GM19372 (cell line): Measurements from ENCODE around the gene UBE2D2.

Source experiments
- ATAC-seq: cut with Tn5 transposase; IDR thresholded peaks from one replicate; pipeline ENCODE4 v1.9.1; 2021; ENCODE audit warnings: mild to moderate bottlenecking, low read depth, moderate library complexity; ENCODE audit not compliant: unreplicated experiment

Gene UBE2D2

GRCh38 chr5:139669662-139670368 is 108.7 kb downstream of the UBE2D2 start:
- peak; percentile 30 for ATAC-seq

DNA sequence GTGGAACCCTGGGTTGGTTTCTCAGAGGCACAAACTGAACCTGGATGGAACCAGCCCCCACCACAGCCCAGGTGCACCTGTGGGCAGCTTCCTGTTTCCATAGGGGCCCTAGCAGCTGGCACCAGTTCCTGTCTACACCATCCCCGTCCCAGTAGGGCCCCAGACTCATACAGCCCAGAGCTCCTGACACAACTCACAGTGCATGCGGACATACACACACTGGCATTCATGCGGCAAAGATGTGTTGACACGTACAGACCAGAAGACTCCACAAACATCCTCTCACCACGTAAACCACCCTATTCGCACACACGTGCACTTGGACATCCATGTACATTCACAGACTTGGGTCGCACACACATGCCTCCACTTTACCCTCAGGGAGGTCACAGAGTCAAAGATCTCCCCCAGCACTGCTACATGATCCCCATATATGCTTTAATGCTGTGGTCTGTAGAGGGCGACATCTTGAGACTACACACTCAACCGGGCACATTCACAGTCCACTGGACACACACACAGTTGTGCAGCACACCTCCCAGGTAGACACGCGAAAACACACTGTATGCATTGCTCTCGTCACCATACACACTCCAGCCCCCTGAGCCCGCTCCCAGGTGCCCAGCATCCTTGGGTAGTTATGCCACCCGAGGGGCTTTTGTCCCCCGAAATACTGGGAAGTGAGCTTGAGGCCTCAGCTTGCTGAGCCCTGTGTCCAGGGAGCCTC is 109.4 kb downstream of the UBE2D2 start:
- ATAC-seq = peak; percentile 44

DNA sequence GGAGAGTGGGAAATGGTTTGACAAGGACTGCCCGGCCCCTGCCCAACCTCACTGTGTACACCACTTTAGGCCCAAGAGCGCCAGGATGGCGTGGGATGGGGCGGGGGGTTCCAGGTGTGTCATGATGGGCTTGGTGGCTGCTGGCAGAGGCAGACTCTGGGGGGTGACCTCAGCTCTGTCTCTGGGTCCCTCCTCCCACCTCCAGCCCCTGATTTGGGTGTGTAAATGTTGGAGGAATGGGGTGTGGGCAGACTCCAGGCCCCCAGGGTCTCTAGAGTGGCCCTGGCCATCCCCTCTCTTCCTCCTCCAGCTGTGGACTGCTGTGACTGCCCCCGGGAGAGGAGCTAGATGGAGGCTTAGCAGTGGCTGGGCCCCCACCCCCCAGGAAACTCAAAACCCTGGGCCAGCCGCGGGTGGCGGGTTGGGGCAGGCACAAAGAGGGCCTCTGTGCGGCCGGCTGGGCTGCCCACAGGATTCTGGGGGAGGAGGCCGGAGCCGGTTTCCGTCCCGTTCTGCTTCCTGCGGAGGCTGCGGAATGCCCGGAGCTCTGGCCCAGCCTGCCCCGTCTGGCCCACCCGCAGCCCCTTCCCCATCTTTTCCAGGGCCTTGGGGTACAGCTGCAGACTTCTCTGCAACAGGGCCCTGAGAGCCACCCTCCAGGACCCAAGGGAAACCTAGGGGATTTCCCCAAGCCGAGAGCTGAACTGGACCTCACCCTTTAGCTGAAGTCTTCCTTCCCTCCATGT is 110.1 kb downstream of the UBE2D2 start:
- no peak for ATAC-seq

- no peak for ATAC-seq
These were observed 114.1 kb downstream of the UBE2D2 start for GRCh38 chr5:139675213-139675612.

GRCh38 chr5:139675825-139676224 is 114.7 kb downstream of the UBE2D2 start:
- no peak for ATAC-seq

DNA sequence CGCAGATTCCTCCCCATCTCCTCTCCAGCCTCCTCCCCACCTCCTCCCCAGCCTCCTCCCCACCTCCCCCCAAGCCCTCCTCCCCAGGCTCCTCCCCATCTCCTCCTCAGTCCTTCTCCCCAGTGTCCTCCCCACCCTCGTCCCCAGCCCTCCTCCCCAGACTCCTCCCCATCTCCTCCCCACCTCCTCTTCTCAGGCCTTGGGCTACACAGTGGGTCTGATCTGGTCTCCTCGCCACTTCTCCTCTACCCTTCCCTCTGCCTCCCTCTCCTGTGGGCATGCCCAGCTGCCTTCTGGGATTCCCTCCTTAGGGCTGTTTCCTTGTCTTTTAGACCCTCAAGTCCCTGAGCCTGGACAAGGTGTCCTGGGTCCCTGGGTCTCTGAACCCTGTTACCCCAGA is 115.3 kb downstream of the UBE2D2 start:
- no peak for ATAC-seq

DNA sequence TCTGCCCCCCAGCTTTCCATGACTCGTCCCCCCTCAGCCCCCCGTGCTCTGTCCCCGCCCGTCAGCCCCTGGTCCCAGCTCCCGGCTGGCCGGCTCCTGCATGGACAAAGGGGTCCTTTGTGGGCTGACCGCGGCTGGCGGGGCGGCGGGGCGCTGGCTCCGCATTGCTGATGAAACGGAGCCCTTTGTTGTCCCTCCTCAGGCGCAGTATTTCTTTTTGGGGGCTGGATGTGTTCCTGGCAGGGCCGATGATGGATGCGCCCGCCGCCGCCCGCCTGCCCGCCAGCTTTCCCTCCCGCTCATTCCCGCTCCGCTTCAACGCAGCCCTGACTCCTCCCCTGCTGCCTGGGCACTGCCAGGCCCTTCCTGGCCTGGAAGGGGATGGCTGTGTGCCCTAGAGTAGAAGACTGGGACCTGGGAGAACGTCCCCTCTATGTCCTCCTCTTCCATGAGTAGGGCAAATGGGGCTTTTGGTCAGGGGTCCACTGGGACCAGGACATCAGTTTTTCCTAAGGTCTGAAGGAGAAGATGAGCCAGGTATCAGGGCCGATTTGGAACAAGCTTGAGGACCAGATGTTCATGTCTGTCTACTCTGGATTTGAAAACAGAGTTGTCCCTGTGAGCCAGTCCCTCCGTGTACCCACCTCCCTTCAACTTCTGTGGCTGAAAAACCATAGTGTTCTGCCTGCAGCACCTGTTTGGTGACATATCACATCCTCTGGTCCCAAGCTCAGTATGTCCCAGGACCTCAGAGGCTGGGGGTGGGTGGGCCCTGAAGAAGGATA is 116.0 kb downstream of the UBE2D2 start:
- no peak for ATAC-seq
